ACC112 (cell line): ENCODE results near the gene PPP6R2.
"Not testable (repeated sequence)": the region's sequence is repeated elsewhere in the genome, so short reads cannot be mapped to it uniquely, and the experiment has no call there.

Source experiments
- H2AFZ ChIP-seq: fragments of 200-600 bp; sonication (generic); one replicate; pipeline ENCODE4 v1.6.0; 2017; ENCODE audit warnings: antibody characterized with exemption, low read length; ENCODE audit not compliant: unreplicated experiment
- H3K27ac ChIP-seq: fragments of 200-600 bp; sonication (generic); 2 replicates; pipeline ENCODE4 v1.5.1; 2014; ENCODE audit warnings: low read depth, mild to moderate bottlenecking, antibody characterized with exemption, low read length, moderate library complexity
- H3K27me3 ChIP-seq: fragments of 200-600 bp; sonication (generic); 2 replicates; pipeline ENCODE4 v1.6.1; 2014; ENCODE audit warnings: mild to moderate bottlenecking, antibody characterized with exemption, low read length, moderate library complexity, mixed read lengths; ENCODE audit not compliant: insufficient read depth
- H3K36me3 ChIP-seq: fragments of 200-600 bp; sonication (generic); 2 replicates; pipeline ENCODE4 v1.6.1; 2016; ENCODE audit warnings: mild to moderate bottlenecking, antibody characterized with exemption, low read length, moderate library complexity, mixed read lengths; ENCODE audit not compliant: insufficient read depth
- H3K4me1 ChIP-seq: fragments of 200-600 bp; sonication (generic); one replicate; pipeline ENCODE4 v1.6.1; 2016; ENCODE audit warnings: low read length, mixed read lengths; ENCODE audit not compliant: insufficient read depth, unreplicated experiment, control insufficient read depth
- H3K4me3 ChIP-seq: fragments of 200-600 bp; sonication (generic); 2 replicates; pipeline ENCODE4 v1.5.1; 2014; ENCODE audit warnings: mild to moderate bottlenecking, low read depth, low read length
- H3K79me2 ChIP-seq: fragments of 200-600 bp; sonication (generic); one replicate; pipeline ENCODE4 v1.6.0; 2016; ENCODE audit warnings: low read length; ENCODE audit not compliant: control insufficient read depth, unreplicated experiment, insufficient read depth

The PPP6R2 gene

GRCh38 chr22:50408311-50408710 lies 65.2 kb downstream of the PPP6R2 start:
- Histone ChIP-seq H3K27ac (no peak overlapping the region), H3K27me3 (no peaks in the 10 kb centered on the region), H3K4me3 (no peak overlapping the region), H2AFZ (no peak overlapping the region), H3K79me2 (no peaks in the 10 kb centered on the region), H3K4me1 (no peaks in the 10 kb centered on the region), H3K36me3 (no peaks in the 10 kb centered on the region)

- H3K4me1 ChIP-seq, H2AFZ ChIP-seq, H3K27me3 ChIP-seq, H3K4me3 ChIP-seq, H3K36me3 ChIP-seq, H3K27ac ChIP-seq, H3K79me2 ChIP-seq: not testable (repeated sequence)
Measured at GRCh38 chr22:50408954-50409353, 65.8 kb downstream of the PPP6R2 start.

GRCh38 chr22:50414476-50415248 lies 71.5 kb downstream of the PPP6R2 start:
- no peak overlapping the region for H3K27ac ChIP-seq
- H3K27me3 ChIP-seq: no peaks in the 10 kb centered on the region
- H3K79me2 ChIP-seq: no peaks in the 10 kb centered on the region
- H3K4me1 ChIP-seq: no peaks in the 10 kb centered on the region
- no peak overlapping the region for H2AFZ ChIP-seq
- no peaks in the 10 kb centered on the region; the same call in 1 of the 2 replicates for H3K36me3 ChIP-seq
- H3K4me3 ChIP-seq: no peak overlapping the region

- Histone ChIP-seq H3K27ac (no peak overlapping the region), H3K4me3 (no peak overlapping the region), H2AFZ (no peak overlapping the region), H3K27me3 (no peaks in the 10 kb centered on the region), H3K4me1 (no peaks in the 10 kb centered on the region), H3K79me2 (no peaks in the 10 kb centered on the region), H3K36me3 (no peaks in the 10 kb centered on the region; the same call in 1 of the 2 replicates)
Measured at GRCh38 chr22:50415426-50415825, 72.3 kb downstream of the PPP6R2 start.

- H3K79me2 ChIP-seq: no peaks in the 10 kb centered on the region
- H3K27me3 ChIP-seq: no peaks in the 10 kb centered on the region
- H3K4me1 ChIP-seq: no peaks in the 10 kb centered on the region
- H2AFZ ChIP-seq: no peak overlapping the region
- H3K4me3 ChIP-seq: no peak overlapping the region
- H3K27ac ChIP-seq: no peak overlapping the region
- no peaks in the 10 kb centered on the region; the same call in 1 of the 2 replicates for H3K36me3 ChIP-seq
Measured at GRCh38 chr22:50416996-50417395, 73.9 kb downstream of the PPP6R2 start.

- Histone ChIP-seq H3K27ac (no peak overlapping the region), H3K27me3 (no peaks in the 10 kb centered on the region), H3K4me1 (no peaks in the 10 kb centered on the region), H2AFZ (no peak overlapping the region), H3K36me3 (no peaks in the 10 kb centered on the region; the same call in 1 of the 2 replicates), H3K4me3 (no peak overlapping the region), H3K79me2 (no peaks in the 10 kb centered on the region)
Measured at GRCh38 chr22:50417411-50418210, 74.5 kb downstream of the PPP6R2 start.

GRCh38 chr22:50418624-50419023 lies 75.5 kb downstream of the PPP6R2 start:
- Histone ChIP-seq H3K4me3 (no peak overlapping the region), H3K27ac (no peak overlapping the region), H3K36me3 (no peaks in the 10 kb centered on the region; the same call in 1 of the 2 replicates), H3K27me3 (no peaks in the 10 kb centered on the region), H2AFZ (no peak overlapping the region), H3K79me2 (no peaks in the 10 kb centered on the region), H3K4me1 (no peaks in the 10 kb centered on the region)

GRCh38 chr22:50419116-50419515 lies 76.0 kb downstream of the PPP6R2 start:
- no peak overlapping the region for H3K4me3 ChIP-seq
- H2AFZ ChIP-seq: no peak overlapping the region
- H3K79me2 ChIP-seq: no peaks in the 10 kb centered on the region
- H3K4me1 ChIP-seq: no peaks in the 10 kb centered on the region
- H3K27me3 ChIP-seq: no peaks in the 10 kb centered on the region
- no peak overlapping the region for H3K27ac ChIP-seq
- H3K36me3 ChIP-seq: no peaks in the 10 kb centered on the region; the same call in 1 of the 2 replicates

GRCh38 chr22:50420015-50420414 lies 76.9 kb downstream of the PPP6R2 start:
- Histone ChIP-seq H3K79me2 (no peaks in the 10 kb centered on the region), H3K27ac (no peak overlapping the region), H3K36me3 (peaks cover 2% of the 10 kb centered on the region; the same call in 1 of the 2 replicates)

GRCh38 chr22:50420581-50420980 lies 77.5 kb downstream of the PPP6R2 start:
- H3K27ac ChIP-seq: no peak overlapping the region
- H3K4me1 ChIP-seq: no peaks in the 10 kb centered on the region
- peaks cover 4% of the 10 kb centered on the region; the same call in 1 of the 2 replicates for H3K36me3 ChIP-seq
- no peaks in the 10 kb centered on the region for H3K79me2 ChIP-seq
- no peaks in the 10 kb centered on the region for H3K27me3 ChIP-seq
- H2AFZ ChIP-seq: no peak overlapping the region
- H3K4me3 ChIP-seq: no peak overlapping the region

More at GRCh38 chr22:50420015-50420414, 76.9 kb downstream of the PPP6R2 start:
- H2AFZ ChIP-seq: no peak overlapping the region
- no peaks in the 10 kb centered on the region for H3K4me1 ChIP-seq
- H3K4me3 ChIP-seq: no peak overlapping the region
- H3K27me3 ChIP-seq: no peaks in the 10 kb centered on the region
